ENCODE measurements around the gene CTXN1. TPM values are rescaled to one million over a fixed set of nuclear protein-coding genes. Genes with fewer than 3 reads are reported as not detected.
A peak's percentile ranks its signal among the peaks of the same experiment; 100 is the strongest.

The CTXN1 gene
- total RNA-seq, 1 experiment from 2014 or later: 71.7 TPM

DNA sequence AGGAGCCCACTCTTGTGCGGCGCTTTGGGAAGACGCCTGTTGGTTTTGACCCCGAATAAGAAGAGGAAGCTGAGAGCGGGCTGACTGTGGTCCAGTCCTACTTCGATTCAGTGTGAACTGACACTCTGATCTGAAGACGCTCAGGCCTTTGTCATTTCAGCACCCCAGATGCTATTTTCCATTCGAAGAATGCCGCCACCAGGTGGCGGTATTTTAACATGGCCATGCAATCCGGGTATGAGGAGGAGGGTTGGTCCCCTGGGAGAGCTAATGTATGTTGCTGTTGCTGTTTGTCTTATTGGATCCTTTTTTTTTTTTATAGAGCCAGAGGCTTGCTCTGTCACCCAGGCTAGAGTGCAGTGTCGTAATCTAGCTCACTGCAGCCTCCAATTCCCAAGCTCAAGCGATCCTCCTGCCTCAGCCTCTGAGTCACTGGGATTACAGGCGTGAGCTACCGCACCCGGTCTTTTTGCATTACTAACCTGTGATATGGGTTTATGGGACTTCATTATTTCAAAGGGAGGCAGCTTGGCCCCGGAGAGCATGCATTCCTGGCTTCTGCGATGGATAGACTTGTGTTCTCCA is 18.3 kb upstream of the CTXN1 start:
- peak; percentile 98 for DNase-seq (ENCODE audit: low spot score)
- TSS peak; percentile 90 for BruUV-seq (replicated peaks)
- peak overlapping the region; percentile 99 for H3K27ac ChIP-seq (ENCODE audit: low read depth, low read length, poor library complexity, severe bottlenecking)
- POLR2A ChIA-PET (ENCODE audit: low non-redundant PET): interaction anchor here (0.5 to 1.6 kb wide), 6 partner anchors 15 to 1922 kb away, joined by 3 to 6 read pairs (median 4); partner anchors contain the start of gene SNAPC2
- H3K4me1 ChIP-seq (ENCODE audit: insufficient read depth, low read length, poor library complexity, severe bottlenecking): peaks cover 3% of the 10 kb centered on the region
- intact Hi-C loops (cut with micrococcal nuclease; ENCODE audit: unreplicated experiment): loop anchor here (1.0 to 5.0 kb wide), 2 partner anchors 58 to 309 kb away; no protein-coding TSS in a partner anchor
- H3K36me3 ChIP-seq (ENCODE audit: insufficient read depth, low read length, poor library complexity, severe bottlenecking): peaks cover 16% of the 10 kb centered on the region
- peak overlapping the region; percentile 94 for H3K4me3 ChIP-seq (ENCODE audit: low read depth, low read length, poor library complexity, severe bottlenecking)
- no peak for TF ChIP-seq EZH2 (IDR thresholded peaks at IDR 0.05; ENCODE audit: borderline replicate concordance, low read depth, low read length, poor library complexity, severe bottlenecking)
- TF ChIP-seq, protein P1, sequence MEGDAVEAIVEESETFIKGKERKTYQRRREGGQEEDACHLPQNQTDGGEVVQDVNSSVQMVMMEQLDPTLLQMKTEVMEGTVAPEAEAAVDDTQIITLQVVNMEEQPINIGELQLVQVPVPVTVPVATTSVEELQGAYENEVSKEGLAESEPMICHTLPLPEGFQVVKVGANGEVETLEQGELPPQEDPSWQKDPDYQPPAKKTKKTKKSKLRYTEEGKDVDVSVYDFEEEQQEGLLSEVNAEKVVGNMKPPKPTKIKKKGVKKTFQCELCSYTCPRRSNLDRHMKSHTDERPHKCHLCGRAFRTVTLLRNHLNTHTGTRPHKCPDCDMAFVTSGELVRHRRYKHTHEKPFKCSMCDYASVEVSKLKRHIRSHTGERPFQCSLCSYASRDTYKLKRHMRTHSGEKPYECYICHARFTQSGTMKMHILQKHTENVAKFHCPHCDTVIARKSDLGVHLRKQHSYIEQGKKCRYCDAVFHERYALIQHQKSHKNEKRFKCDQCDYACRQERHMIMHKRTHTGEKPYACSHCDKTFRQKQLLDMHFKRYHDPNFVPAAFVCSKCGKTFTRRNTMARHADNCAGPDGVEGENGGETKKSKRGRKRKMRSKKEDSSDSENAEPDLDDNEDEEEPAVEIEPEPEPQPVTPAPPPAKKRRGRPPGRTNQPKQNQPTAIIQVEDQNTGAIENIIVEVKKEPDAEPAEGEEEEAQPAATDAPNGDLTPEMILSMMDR (conservative IDR thresholded peaks at IDR 0.05; ENCODE audit: low read depth, low read length): peak; percentile 91
- H3K27me3 ChIP-seq (replicated peaks; ENCODE audit: insufficient read depth, low read depth, low read length, poor library complexity): no peaks in the 10 kb centered on the region
- CTCF ChIA-PET: interaction anchor here (0.5 to 1.8 kb wide), 11 partner anchors 8 to 371 kb away, joined by 3 to 19 read pairs (median 6); partner anchors contain the start of genes ELAVL1 and SNAPC2
- H3K9me3 ChIP-seq (ENCODE audit: low read depth, low read length, poor library complexity, severe bottlenecking): no peaks in the 10 kb centered on the region

DNA sequence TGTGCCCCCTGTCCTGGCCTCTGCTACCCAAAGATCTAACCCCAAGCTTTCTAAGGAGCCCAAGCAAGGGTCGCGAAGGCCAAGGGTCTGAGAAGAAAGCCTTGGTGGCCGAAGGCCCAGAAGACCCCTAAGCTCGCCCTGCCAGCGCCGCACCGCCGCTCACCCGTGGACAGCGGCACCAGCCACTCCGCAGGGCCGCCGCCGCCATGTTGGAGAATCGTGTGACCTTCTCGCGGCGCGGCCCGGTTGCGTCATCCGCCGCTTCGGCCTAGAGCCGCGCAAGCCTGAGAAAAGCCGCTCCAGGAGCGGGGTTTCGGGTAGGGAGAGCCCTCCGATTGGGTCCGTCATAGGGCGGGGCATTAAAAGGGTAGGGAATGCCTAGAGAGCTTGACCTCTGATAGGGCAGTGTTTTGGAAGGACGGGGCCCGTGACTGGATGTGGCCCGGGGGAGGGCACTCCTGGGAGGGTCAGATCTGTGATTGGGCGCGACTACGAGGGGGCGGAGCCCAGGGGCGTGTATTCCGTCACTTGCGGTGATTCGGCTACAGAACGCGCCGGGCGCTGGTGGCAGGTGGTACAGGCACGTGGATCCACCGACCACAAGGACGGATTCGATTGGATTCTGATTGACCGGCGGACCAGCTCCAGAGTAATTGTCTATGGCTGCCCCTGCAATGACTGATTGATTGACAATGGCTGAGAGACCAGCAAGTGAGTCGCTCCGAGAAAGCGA is 17.7 kb upstream of the CTXN1 start, which contains the start of gene TIMM44:
TIMM44 (minus strand) TSS at position 223 of the 733 bp plus-strand sequence; CDS start at position 208, 15 bp downstream.
- Histone ChIP-seq H3K27me3 (replicated peaks; ENCODE audit: insufficient read depth, low read depth, low read length, poor library complexity) (no peaks in the 10 kb centered on the region), H3K36me3 (ENCODE audit: insufficient read depth, low read length, poor library complexity, severe bottlenecking) (peaks cover 20% of the 10 kb centered on the region), H3K27ac (ENCODE audit: low read depth, low read length, poor library complexity, severe bottlenecking) (peak within 1 kb of the TSS; percentile 99), H3K4me1 (ENCODE audit: insufficient read depth, low read length, poor library complexity, severe bottlenecking) (peaks cover 3% of the 10 kb centered on the region), H3K9me3 (ENCODE audit: low read depth, low read length, poor library complexity, severe bottlenecking) (no peaks in the 10 kb centered on the region), H3K4me3 (ENCODE audit: low read depth, low read length, poor library complexity, severe bottlenecking) (peak within 1 kb of the TSS; percentile 94)
- no TSS peak for BruUV-seq (replicated peaks)
- DNase-seq (ENCODE audit: low spot score): peak; percentile 100
- ChIA-PET POLR2A (ENCODE audit: low non-redundant PET) (interaction anchor here (0.5 to 1.6 kb wide), 5 partner anchors 14 to 1923 kb away, joined by 3 to 6 read pairs (median 4); partner anchors contain the start of gene SNAPC2), CTCF (interaction anchor here (0.5 to 1.8 kb wide), 8 partner anchors 15 to 583 kb away, joined by 3 to 10 read pairs (median 6); partner anchors contain the start of gene SNAPC2)
- no peak for TF ChIP-seq EZH2 (IDR thresholded peaks at IDR 0.05; ENCODE audit: borderline replicate concordance, low read depth, low read length, poor library complexity, severe bottlenecking)
- TF ChIP-seq, protein P1 (conservative IDR thresholded peaks at IDR 0.05; ENCODE audit: low read depth, low read length): no peak
- intact Hi-C loops (cut with micrococcal nuclease; ENCODE audit: unreplicated experiment): loop anchor here (1.0 to 5.0 kb wide), 2 partner anchors 59 to 310 kb away; no protein-coding TSS in a partner anchor

DNA sequence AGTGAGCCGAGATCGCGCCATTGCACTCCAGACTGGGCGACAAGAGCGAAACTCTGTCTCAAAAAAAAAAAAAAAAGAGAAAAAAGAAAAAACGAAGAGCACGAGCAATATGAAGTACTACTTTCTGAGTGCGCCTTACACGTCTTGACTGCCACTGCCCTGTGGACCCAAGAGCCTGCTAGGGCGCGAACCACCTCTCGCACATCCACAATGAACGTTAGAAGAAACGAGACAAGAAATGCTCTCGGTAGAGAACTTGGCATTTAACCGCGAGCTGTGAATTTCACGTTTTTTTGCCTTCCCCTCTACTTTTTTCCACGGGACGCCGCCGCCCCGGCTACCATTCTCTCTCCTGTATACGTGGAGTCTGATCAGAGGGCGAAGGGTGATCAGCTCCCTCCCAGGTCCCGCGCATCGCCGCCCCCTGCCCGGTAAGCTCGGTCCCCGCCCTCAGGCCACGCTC is 17.1 kb upstream of the CTXN1 start:
- peak overlapping the region; percentile 94 for H3K4me3 ChIP-seq (ENCODE audit: low read depth, low read length, poor library complexity, severe bottlenecking)
- peaks cover 3% of the 10 kb centered on the region for H3K4me1 ChIP-seq (ENCODE audit: insufficient read depth, low read length, poor library complexity, severe bottlenecking)
- CTCF ChIA-PET: interaction anchor here (0.5 to 1.8 kb wide), 5 partner anchors 14 to 583 kb away, joined by 3 to 10 read pairs (median 6); partner anchors contain the start of gene SNAPC2
- intact Hi-C loops (cut with micrococcal nuclease; ENCODE audit: unreplicated experiment): loop anchor here (5.0 kb wide), 1 partner anchor 59 kb away; no protein-coding TSS in a partner anchor
- H3K27ac ChIP-seq (ENCODE audit: low read depth, low read length, poor library complexity, severe bottlenecking): peak overlapping the region; percentile 99
- POLR2A ChIA-PET (ENCODE audit: low non-redundant PET): interaction anchor here (1.6 kb wide), 1 partner anchor 23 kb away, joined by 4 read pairs; the partner anchor contains the start of gene SNAPC2
- H3K9me3 ChIP-seq (ENCODE audit: low read depth, low read length, poor library complexity, severe bottlenecking): no peaks in the 10 kb centered on the region
- TF ChIP-seq, protein P1 (conservative IDR thresholded peaks at IDR 0.05; ENCODE audit: low read depth, low read length): no peak
- no peak for TF ChIP-seq EZH2 (IDR thresholded peaks at IDR 0.05; ENCODE audit: borderline replicate concordance, low read depth, low read length, poor library complexity, severe bottlenecking)
- H3K36me3 ChIP-seq (ENCODE audit: insufficient read depth, low read length, poor library complexity, severe bottlenecking): peaks cover 23% of the 10 kb centered on the region
- DNase-seq (ENCODE audit: low spot score): no peak
- BruUV-seq (replicated peaks): no TSS peak
- no peaks in the 10 kb centered on the region for H3K27me3 ChIP-seq (replicated peaks; ENCODE audit: insufficient read depth, low read depth, low read length, poor library complexity)
